ENCODE data around the gene EDC3. TPM values are rescaled to one million over a fixed set of nuclear protein-coding genes. Genes with fewer than 3 reads are reported as not detected.
A peak's percentile ranks its signal among the peaks of the same experiment; 100 is the strongest.
"Not testable (repeated sequence)": the region's sequence is repeated elsewhere in the genome, so short reads cannot be mapped to it uniquely, and the experiment has no call there.

The EDC3 gene
- 10 to 100 TPM; 11.5 to 16.2 TPM for total RNA-seq

GRCh38 chr15:74695597-74696397 lies at the start of gene EDC3:
Gene EDC3, minus strand, starts transcription at chr15:74696024. Its CDS starts 20,900 bp downstream, at chr15:74675124.
- ATAC-seq (ENCODE audit: insufficient number of reproducible peaks, low FRiP score, low read depth) (peak; percentile 73), DNase-seq (ENCODE audit: low spot score) (peak; percentile 66)
- Histone ChIP-seq H3K4me3 (peak within 1 kb of the TSS; percentile 82), H3K9me3 (no peaks in the 10 kb centered on the region), H3K27ac (peak within 1 kb of the TSS; percentile 71 to 76), H3K4me1 (ENCODE audit: control insufficient read depth in 1 of 2, low read depth in 2 of 2) (peaks cover 6 to 26% of the 10 kb centered on the region in 2 donors), H3K27me3 (replicated peaks; ENCODE audit: insufficient read depth) (no peaks in the 10 kb centered on the region), H3K36me3 (no peaks in the 10 kb centered on the region)
- TF ChIP-seq CTCF (IDR thresholded peaks at IDR 0.05), result no peak

GRCh38 chr15:74742422-74742821 lies 46.6 kb upstream of the EDC3 start:
- Histone ChIP-seq H3K36me3 (no peaks in the 10 kb centered on the region), H3K27ac (no peak overlapping the region), H3K27me3 (replicated peaks; ENCODE audit: insufficient read depth) (no peaks in the 10 kb centered on the region), H3K4me3 (no peak overlapping the region), H3K4me1 (ENCODE audit: control insufficient read depth in 1 of 2, low read depth in 2 of 2) (no peaks in the 10 kb centered on the region), H3K9me3 (peaks cover 5% of the 10 kb centered on the region)
- no peak for DNase-seq (ENCODE audit: low spot score)
- no peak for ATAC-seq (ENCODE audit: insufficient number of reproducible peaks, low FRiP score, low read depth)
- TF ChIP-seq CTCF (IDR thresholded peaks at IDR 0.05), result no peak

- H3K27me3 ChIP-seq (replicated peaks; ENCODE audit: insufficient read depth); H3K36me3 ChIP-seq; ATAC-seq (ENCODE audit: insufficient number of reproducible peaks, low FRiP score, low read depth); H3K4me3 ChIP-seq; H3K4me1 ChIP-seq (ENCODE audit: control insufficient read depth in 1 of 2, low read depth in 2 of 2); DNase-seq (ENCODE audit: low spot score); H3K27ac ChIP-seq; H3K9me3 ChIP-seq: not testable (repeated sequence)
These were observed 42.4 kb upstream of the EDC3 start for GRCh38 chr15:74738239-74738638.

GRCh38 chr15:74735305-74735704 lies 39.5 kb upstream of the EDC3 start:
- H3K27ac ChIP-seq, result no peak overlapping the region
- no peak for DNase-seq (ENCODE audit: low spot score)
- no peaks in the 10 kb centered on the region for H3K36me3 ChIP-seq
- no peaks in the 10 kb centered on the region for H3K4me1 ChIP-seq (ENCODE audit: control insufficient read depth in 1 of 2, low read depth in 2 of 2)
- H3K4me3 ChIP-seq, result no peak overlapping the region
- no peaks in the 10 kb centered on the region for H3K9me3 ChIP-seq
- no peaks in the 10 kb centered on the region for H3K27me3 ChIP-seq (replicated peaks; ENCODE audit: insufficient read depth)
- no peak for ATAC-seq (ENCODE audit: insufficient number of reproducible peaks, low FRiP score, low read depth)
- no peak for TF ChIP-seq CTCF (IDR thresholded peaks at IDR 0.05)

- Histone ChIP-seq H3K27me3 (replicated peaks; ENCODE audit: insufficient read depth) (no peaks in the 10 kb centered on the region), H3K36me3 (no peaks in the 10 kb centered on the region), H3K4me1 (ENCODE audit: control insufficient read depth in 1 of 2, low read depth in 2 of 2) (no peaks in the 10 kb centered on the region), H3K9me3 (no peaks in the 10 kb centered on the region), H3K4me3 (no peak overlapping the region), H3K27ac (no peak overlapping the region)
- DNase-seq (ENCODE audit: low spot score), result no peak
- no peak for ATAC-seq (ENCODE audit: insufficient number of reproducible peaks, low FRiP score, low read depth)
- no peak for TF ChIP-seq CTCF (IDR thresholded peaks at IDR 0.05)
These were observed 37.4 kb upstream of the EDC3 start for GRCh38 chr15:74733269-74733668.
